Naive thymus-derived CD8-positive, alpha-beta T cell (primary cell): Measurements from ENCODE around the gene DAG1. TPM values are rescaled to one million over a fixed set of nuclear protein-coding genes. Genes with fewer than 3 reads are reported as not detected.

ENCODE experiments used
- ATAC-seq, 2 donors: fragments of 150-1000 bp; cut with Tn5 transposase in 1 of 2; sonication (Bioruptor Pico), chemical (Tn5 transposase) in 1 of 2; 1 replicate in 1 of 2; 2 replicates in 1 of 2; pipeline ENCODE4 v1.10.0; 2021; ENCODE audit warnings: mild to moderate bottlenecking in 2 of 2, moderate library complexity in 2 of 2
- POLR2A ChIA-PET: fragments of 350-600 bp; sonication (Branson Sonifier 250); formaldehyde crosslinking; loops from one replicate; lab custom pipeline; 2021; ENCODE audit warnings: antibody characterized with exemption; lab: Charles Lee
- DNase-seq, 10 donors: peaks; one replicate each; pipeline versions ENCODE4 v3.0.0 to v3.0.0-alpha.2; 2020 to 2022
- H3K27ac Mint-ChIP-seq, 10 donors: one replicate each; pipeline ENCODE4 v1.8.0; 2020 to 2022; ENCODE audit warnings: mild to moderate bottlenecking in 10 of 10, mixed read lengths in 10 of 10, moderate library complexity in 4 of 10, inconsistent platforms in 1 of 10
- H3K27me3 Mint-ChIP-seq, 5 donors: one replicate each; pipeline ENCODE4 v1.8.0; 2021 to 2022; ENCODE audit warnings: mixed read lengths in 5 of 5
- H3K36me3 Mint-ChIP-seq, 3 donors: one replicate each; pipeline ENCODE4 v1.8.0; 2020 to 2022; ENCODE audit warnings: mixed read lengths in 3 of 3, mild to moderate bottlenecking in 2 of 3, inconsistent platforms in 1 of 3
- H3K4me1 Mint-ChIP-seq, 4 donors: one replicate each; pipeline ENCODE4 v1.8.0; 2021 to 2022; ENCODE audit warnings: mixed read lengths in 4 of 4
- H3K4me3 Mint-ChIP-seq, 10 donors: one replicate each; pipeline ENCODE4 v1.8.0; 2020 to 2022; ENCODE audit warnings: mild to moderate bottlenecking in 10 of 10, mixed read lengths in 10 of 10, moderate library complexity in 6 of 10, inconsistent platforms in 1 of 10
- H3K9me3 Mint-ChIP-seq, 9 donors: one replicate each; pipeline ENCODE4 v1.8.0; 2020 to 2022; ENCODE audit warnings: mixed read lengths in 9 of 9, mild to moderate bottlenecking in 3 of 9, inconsistent platforms in 1 of 9, moderate library complexity in 1 of 9
- polyA plus RNA-seq, 3 donors: library from polyadenylated mRNA; unstranded; fragments of 300-500 nt; fragmentation: Illumina TruSeq; gene quantifications; one replicate each; pipeline ENCODE4 v1.2.3, GENCODE V29; 2021
- total RNA-seq, 8 experiments: library from RNA in 2 of 8; stranded (reverse) in 2 of 8; gene quantifications; one replicate each; pipeline ENCODE4 v1.2.3 and lab custom pipeline; 2021 to 2026

The DAG1 gene
- total and polyA plus RNA-seq, 5 experiments from 2014 or later: 4.6 to 20.3 (median 6.4) TPM

GRCh38 chr3:49454898-49455681, 15.0 kb upstream of the DAG1 start:
- Mint-ChIP-seq H3K4me1 (no peaks in the 10 kb centered on the region), H3K27me3 (no peaks in the 10 kb centered on the region), H3K36me3 (no peaks in the 10 kb centered on the region), H3K4me3 (no peak overlapping the region), H3K9me3 (no peaks in the 10 kb centered on the region), H3K27ac (peak overlapping the region in 2 of 10 donors; percentile 57 to 58)
- DNase-seq: no peak
- POLR2A ChIA-PET: interaction anchor here (0.5 to 0.7 kb wide), 2 partner anchors 11 to 29 kb away, joined by 3 to 5 read pairs; no protein-coding TSS in a partner anchor
- ATAC-seq: no peak

DNA sequence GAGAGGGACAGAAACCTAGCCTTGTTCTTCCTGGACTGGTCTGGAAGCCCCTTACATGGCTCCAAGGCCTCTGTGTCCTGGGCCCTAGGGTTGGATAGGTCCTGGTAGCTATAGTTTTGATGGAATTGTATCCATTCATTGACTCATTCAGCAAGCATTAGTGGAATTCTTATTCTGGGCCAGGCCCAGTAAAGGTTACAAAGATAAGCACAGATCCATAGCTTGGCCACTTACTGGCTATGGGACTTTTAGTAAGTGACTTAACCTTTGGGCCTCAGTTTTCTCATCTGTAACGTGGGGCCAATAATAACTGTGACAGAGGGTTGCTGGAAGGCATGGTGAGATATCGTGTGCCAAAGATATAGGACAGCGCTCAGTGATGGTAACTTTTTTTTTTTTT, 13.6 kb upstream of the DAG1 start:
- no peaks in the 10 kb centered on the region for H3K9me3 Mint-ChIP-seq
- DNase-seq (no peak), ATAC-seq (no peak)
- H3K4me3 Mint-ChIP-seq: no peak overlapping the region
- no peaks in the 10 kb centered on the region for H3K27me3 Mint-ChIP-seq
- H3K27ac Mint-ChIP-seq: peak overlapping the region in 1 of 10 donors; percentile 19
- no peaks in the 10 kb centered on the region for H3K36me3 Mint-ChIP-seq
- POLR2A ChIA-PET: no interaction called here
- H3K4me1 Mint-ChIP-seq: no peaks in the 10 kb centered on the region

DNA sequence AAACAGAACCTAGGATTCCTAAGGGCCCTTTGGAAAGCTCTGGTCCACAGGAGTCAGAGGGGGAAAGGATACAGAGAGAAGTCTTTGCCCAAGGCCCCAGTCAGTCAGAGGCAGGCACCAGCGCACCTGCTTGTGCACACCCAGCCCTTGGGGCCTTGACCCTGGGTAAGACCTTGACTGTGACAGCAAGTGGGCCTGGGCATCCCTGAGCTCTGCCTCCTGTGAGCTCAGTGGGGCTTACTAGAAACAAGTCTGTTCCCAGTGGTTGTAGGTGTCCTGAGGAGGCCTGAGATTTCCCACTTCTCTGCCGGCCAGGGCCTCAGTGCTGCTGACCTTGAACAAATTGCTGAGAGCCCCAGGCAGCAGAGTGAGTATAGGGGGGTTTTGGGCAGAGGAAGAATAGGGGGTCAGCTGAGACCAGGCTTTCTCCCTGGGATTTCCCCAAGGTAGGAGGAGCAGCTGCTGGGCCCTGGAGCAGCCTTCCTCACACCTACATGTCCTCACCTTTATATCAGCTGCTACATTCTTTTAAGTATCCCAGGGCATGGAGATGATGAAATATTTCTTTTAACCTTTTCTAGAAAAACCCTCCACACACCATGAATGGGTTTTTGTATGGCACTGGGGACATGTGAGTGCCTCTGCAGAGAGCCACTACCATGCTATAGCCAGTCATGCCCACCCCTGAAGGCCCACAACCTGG, 9.7 kb upstream of the DAG1 start:
- ATAC-seq (no peak), DNase-seq (no peak)
- H3K4me1 Mint-ChIP-seq: no peaks in the 10 kb centered on the region
- H3K9me3 Mint-ChIP-seq: no peaks in the 10 kb centered on the region
- no peaks in the 10 kb centered on the region for H3K36me3 Mint-ChIP-seq
- H3K27me3 Mint-ChIP-seq: no peaks in the 10 kb centered on the region
- POLR2A ChIA-PET: no interaction called here
- H3K4me3 Mint-ChIP-seq: no peak overlapping the region
- H3K27ac Mint-ChIP-seq: peak overlapping the region in 1 of 10 donors; percentile 69

DNA sequence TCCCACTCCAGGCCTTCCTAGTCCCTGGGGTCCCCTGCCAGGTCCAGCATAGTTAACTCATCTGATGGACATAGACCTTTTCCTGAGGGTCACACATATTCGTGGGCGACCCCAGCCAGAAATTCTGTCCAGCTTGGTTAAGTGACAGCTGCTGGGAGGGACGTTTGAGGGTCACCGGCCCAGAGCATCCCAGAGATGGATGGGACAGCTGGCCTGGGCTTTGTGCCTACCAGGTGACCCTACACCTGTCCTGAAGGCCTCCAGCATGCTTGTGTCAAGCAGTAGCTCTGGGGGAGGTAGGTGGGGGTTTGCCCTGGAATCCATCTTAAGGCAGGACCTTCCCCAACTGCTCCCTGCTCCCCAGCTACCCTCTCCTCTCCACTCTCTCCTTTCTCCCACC, 9.1 kb upstream of the DAG1 start:
- Mint-ChIP-seq H3K27me3 (no peaks in the 10 kb centered on the region), H3K36me3 (no peaks in the 10 kb centered on the region)

GRCh38 chr3:49461443-49462171, 8.5 kb upstream of the DAG1 start:
- Mint-ChIP-seq H3K27ac (peak overlapping the region in 1 of 10 donors; percentile 43), H3K9me3 (no peaks in the 10 kb centered on the region), H3K4me1 (no peaks in the 10 kb centered on the region), H3K27me3 (no peaks in the 10 kb centered on the region), H3K4me3 (no peak overlapping the region), H3K36me3 (no peaks in the 10 kb centered on the region)
- no peak for DNase-seq
- POLR2A ChIA-PET: no interaction called here
- ATAC-seq: no peak

More for the DNA sequence above, 9.1 kb upstream of the DAG1 start:
- Mint-ChIP-seq H3K27ac (no peak overlapping the region), H3K4me1 (no peaks in the 10 kb centered on the region), H3K4me3 (no peak overlapping the region), H3K9me3 (no peaks in the 10 kb centered on the region)
- POLR2A ChIA-PET: no interaction called here
- DNase-seq (no peak), ATAC-seq (no peak)

DNA sequence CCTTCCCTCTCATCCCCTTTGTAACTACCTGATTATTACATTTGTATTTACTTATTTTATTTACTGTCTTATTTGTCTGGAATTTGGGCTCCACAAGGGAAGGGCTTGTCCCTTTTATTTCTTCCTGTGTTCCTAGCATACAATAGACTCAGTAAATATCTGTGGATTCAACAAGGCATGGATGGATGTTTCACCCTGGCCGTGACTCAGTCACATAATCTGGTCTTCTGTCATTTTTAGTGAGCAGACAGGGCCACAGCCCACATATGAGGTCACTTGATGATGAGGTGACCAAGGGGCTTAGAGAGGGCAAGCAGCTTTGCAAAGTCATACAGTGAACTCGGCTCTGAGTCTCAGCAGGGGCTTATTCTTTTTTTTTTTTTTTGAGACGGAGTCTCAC, 7.8 kb upstream of the DAG1 start:
- DNase-seq: no peak
- H3K36me3 Mint-ChIP-seq: no peaks in the 10 kb centered on the region
- no peak overlapping the region for H3K4me3 Mint-ChIP-seq
- H3K27ac Mint-ChIP-seq: peak overlapping the region in 1 of 10 donors; percentile 15
- H3K9me3 Mint-ChIP-seq: no peaks in the 10 kb centered on the region
- ATAC-seq: no peak
- no peaks in the 10 kb centered on the region for H3K4me1 Mint-ChIP-seq
- H3K27me3 Mint-ChIP-seq: no peaks in the 10 kb centered on the region
- POLR2A ChIA-PET: no interaction called here

DNA sequence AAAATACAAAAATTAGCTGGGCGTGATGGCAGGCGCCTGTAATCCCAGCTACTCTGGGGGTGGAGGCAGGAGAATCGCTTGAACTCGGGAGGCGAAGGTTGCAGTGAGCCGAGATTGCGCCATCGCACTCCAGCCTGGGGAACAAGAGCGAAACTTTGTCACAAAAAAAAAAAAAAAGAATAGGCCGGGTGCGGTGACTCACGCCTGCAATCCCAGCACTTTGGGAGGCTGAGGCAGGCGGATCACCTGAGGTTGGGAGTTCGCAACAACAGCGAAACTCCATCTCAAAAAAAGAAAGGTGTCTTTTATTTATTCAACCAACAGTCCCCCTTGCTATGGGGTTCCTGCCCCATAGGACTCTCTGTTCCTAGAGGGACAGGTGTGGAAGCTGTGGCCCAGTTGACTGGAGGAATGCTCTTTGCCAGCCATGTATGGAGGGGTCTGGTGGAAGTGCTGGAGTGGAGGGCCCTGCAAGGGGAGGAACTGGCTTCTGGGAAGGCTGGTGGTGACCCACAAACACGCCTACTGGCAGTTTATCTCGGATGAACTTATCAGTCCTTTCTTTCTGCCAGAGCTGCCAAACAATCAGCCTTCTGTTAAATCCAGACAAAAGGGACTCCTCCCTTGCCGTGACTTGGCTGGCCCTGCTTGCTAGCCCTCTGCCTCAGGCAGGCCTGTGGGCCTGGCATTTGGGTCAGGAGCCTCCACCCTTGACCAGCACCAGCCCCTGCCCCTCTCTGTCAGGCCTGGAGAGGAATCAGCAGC, 4.6 kb upstream of the DAG1 start:
- H3K4me1 Mint-ChIP-seq: peaks cover 0 to 11% (median 4%) of the 10 kb centered on the region in 4 donors
- H3K4me3 Mint-ChIP-seq: no peak overlapping the region
- ATAC-seq: no peak
- H3K36me3 Mint-ChIP-seq: no peaks in the 10 kb centered on the region
- no peaks in the 10 kb centered on the region for H3K27me3 Mint-ChIP-seq
- POLR2A ChIA-PET: no interaction called here
- no peaks in the 10 kb centered on the region for H3K9me3 Mint-ChIP-seq
- H3K27ac Mint-ChIP-seq: no peak overlapping the region
- DNase-seq: no peak

DNA sequence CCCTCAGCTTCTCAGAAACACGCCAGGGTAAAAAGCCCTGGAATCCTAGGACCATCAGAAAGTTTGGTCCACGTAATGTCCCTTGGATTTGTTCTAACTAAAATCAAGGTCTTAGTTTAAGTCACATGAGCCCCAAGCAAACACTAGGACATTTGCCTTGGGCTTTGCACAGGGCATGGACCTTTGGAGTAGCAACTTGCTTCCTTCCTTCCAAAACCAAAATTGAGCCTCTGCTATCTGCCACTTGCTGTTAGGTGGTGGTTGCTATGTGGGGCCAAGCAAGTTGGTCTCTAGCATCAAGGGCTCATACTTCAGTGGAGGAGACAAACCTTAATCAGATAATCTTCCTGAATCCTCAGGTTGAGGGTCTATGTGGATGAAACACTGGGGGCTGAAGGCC, 4.0 kb upstream of the DAG1 start:
- ATAC-seq (no peak), DNase-seq (no peak)
- Mint-ChIP-seq H3K4me3 (no peak overlapping the region), H3K4me1 (peaks cover 3 to 15% (median 7%) of the 10 kb centered on the region in 4 donors), H3K36me3 (no peaks in the 10 kb centered on the region), H3K27ac (peak overlapping the region in 1 of 10 donors; percentile 67), H3K27me3 (no peaks in the 10 kb centered on the region), H3K9me3 (no peaks in the 10 kb centered on the region)
- POLR2A ChIA-PET: interaction anchor here (0.6 kb wide), 1 partner anchor 11 kb away, joined by 5 read pairs; no protein-coding TSS in a partner anchor

DNA sequence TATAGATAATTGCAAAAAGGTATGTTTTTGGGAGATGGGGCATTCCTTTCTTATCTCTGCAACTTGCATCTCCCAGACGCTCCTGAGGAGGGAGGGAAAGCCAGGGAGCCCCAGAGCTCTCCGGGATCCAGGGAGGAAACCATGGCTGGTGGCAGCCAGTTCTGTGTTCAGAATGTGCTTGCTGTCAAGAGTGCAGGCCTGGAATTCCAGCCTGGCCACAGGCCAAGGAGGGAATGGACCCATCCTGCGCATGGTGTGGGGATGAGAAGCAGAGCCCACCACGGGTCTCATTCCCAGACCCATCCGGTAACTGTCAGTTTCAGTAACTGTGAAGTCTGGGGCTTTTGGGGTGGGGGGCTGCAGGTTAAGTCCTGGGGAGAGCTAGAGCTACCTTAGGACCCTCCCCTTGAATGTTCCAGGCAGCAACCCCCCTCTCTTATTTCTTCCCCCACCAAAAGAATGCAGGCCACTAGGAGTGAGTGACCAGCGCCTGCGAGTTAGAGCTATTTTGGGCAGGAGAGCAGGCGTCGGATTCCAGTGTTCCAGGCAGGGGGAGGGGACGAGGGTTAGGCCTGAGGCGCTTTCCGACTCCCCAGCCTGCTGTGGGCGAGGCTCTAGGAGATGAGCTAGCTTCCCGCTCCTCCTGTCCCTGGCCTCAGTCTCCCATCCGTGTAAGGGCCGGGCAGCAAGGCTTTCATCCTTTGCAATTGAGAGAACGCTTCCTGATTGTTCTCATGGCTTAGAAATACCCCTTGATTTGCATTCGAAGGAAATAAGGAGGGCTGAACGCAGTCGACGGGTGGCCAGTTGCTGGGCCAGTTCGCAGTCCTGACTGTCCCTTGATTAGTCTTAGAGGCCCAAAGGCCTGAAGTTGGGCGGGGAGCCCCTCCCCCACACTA, 781 bp upstream of the DAG1 start:
- DNase-seq: peak in 2 of 10 donors; percentile 1 to 2
- Mint-ChIP-seq H3K4me1 (peaks cover 15 to 34% (median 21%) of the 10 kb centered on the region in 4 donors), H3K36me3 (peaks cover 0 to 5% (median 0%) of the 10 kb centered on the region in 3 donors), H3K27me3 (no peaks in the 10 kb centered on the region), H3K9me3 (no peaks in the 10 kb centered on the region), H3K4me3 (peak overlapping the region; percentile 84 to 94 (median 90)), H3K27ac (peak overlapping the region; percentile 82 to 95 (median 93))
- POLR2A ChIA-PET: interaction anchor here (0.5 to 4.3 kb wide), 16 partner anchors 19 to 833 kb away, joined by 3 to 33 read pairs (median 4); partner anchors contain the start of genes GPX1, INKA1, IP6K2 and KLHDC8B
- no peak for ATAC-seq

- no peak for DNase-seq
- POLR2A ChIA-PET: interaction anchor here (0.6 to 4.3 kb wide), 13 partner anchors 7 to 1013 kb away, joined by 3 to 33 read pairs (median 4); partner anchors contain the start of genes IP6K2, NICN1, QRICH1 and RHOA
- Mint-ChIP-seq H3K4me1 (peaks cover 15 to 35% (median 21%) of the 10 kb centered on the region in 4 donors), H3K4me3 (peak overlapping the region; percentile 81 to 93 (median 90)), H3K36me3 (peaks cover 0 to 9% (median 0%) of the 10 kb centered on the region in 3 donors), H3K27ac (peak overlapping the region; percentile 89 to 97 (median 94)), H3K27me3 (no peaks in the 10 kb centered on the region), H3K9me3 (no peaks in the 10 kb centered on the region)
- ATAC-seq: peak; percentile 42 to 44
Measured at GRCh38 chr3:49470714-49471420, 800 bp downstream of the DAG1 start.
